Keratinocyte (primary cell): ENCODE data around the gene B3GNT9. TPM values are rescaled to one million over a fixed set of nuclear protein-coding genes. Genes with fewer than 3 reads are reported as not detected.

Experiments used
- DNase-seq: peaks from one replicate; pipeline ENCODE4 v3.0.0-alpha.2; 2011; ENCODE audit warnings: low read depth, missing footprints, low spot score
- FAIRE-seq: peaks from 2 replicates; lab custom pipeline; 2011; peaks lifted over from hg19 to GRCh38; lab: Jason Lieb, UNC
- H2AFZ ChIP-seq: 2 replicates; pipeline ENCODE4 v1.6.0; 2012; ENCODE audit warnings: low read length, control low read depth, inconsistent platforms; ENCODE audit not compliant: control insufficient read depth
- H3K27ac ChIP-seq: 2 replicates; pipeline ENCODE4 v1.5.1; 2011; ENCODE audit warnings: low read length; ENCODE audit not compliant: control insufficient read depth, insufficient read depth
- H3K27me3 ChIP-seq: 3 replicates; pipeline ENCODE4 v1.6.0; 2011; ENCODE audit warnings: low read length; ENCODE audit not compliant: control insufficient read depth, insufficient read depth; ENCODE audit errors: extremely low read depth
- H3K36me3 ChIP-seq, 2 experiments: 2 replicates in 1 of 2; 3 replicates in 1 of 2; pipeline ENCODE4 v1.5.1; 2011; ENCODE audit warnings: low read length in 2 of 2, mild to moderate bottlenecking in 1 of 2; ENCODE audit not compliant: control insufficient read depth in 2 of 2, insufficient read depth in 2 of 2; ENCODE audit errors: extremely low read depth in 1 of 2
- H3K4me1 ChIP-seq: 3 replicates; pipeline ENCODE4 v1.5.1; 2011; ENCODE audit warnings: low read length; ENCODE audit not compliant: control insufficient read depth, insufficient read depth; ENCODE audit errors: extremely low read depth
- H3K4me2 ChIP-seq: 3 replicates; pipeline ENCODE4 v1.6.0; 2011; ENCODE audit warnings: low read depth, low read length; ENCODE audit not compliant: control insufficient read depth, insufficient read depth; ENCODE audit errors: extremely low read depth
- H3K4me3 ChIP-seq, 3 experiments: fragments of 200-600 bp in 1 of 3; sonication (generic) in 1 of 3; 2 replicates in 2 of 3; 3 replicates in 1 of 3; pipeline ENCODE4 v1.5.1; 2011 to 2016; ENCODE audit warnings: low read length in 3 of 3, mild to moderate bottlenecking in 3 of 3, control low read depth in 2 of 3, inconsistent platforms in 1 of 3, low read depth in 1 of 3, mixed read lengths in 1 of 3, mixed run types in 1 of 3, moderate library complexity in 1 of 3; ENCODE audit not compliant: control insufficient read depth in 2 of 3, insufficient read depth in 2 of 3; ENCODE audit errors: extremely low read depth in 1 of 3
- H3K79me2 ChIP-seq: 2 replicates; pipeline ENCODE4 v1.6.0; 2012; ENCODE audit warnings: low read length; ENCODE audit not compliant: control insufficient read depth, insufficient read depth
- H3K9ac ChIP-seq: 3 replicates; pipeline ENCODE4 v1.6.0; 2011; ENCODE audit warnings: low read length; ENCODE audit not compliant: control insufficient read depth, insufficient read depth; ENCODE audit errors: extremely low read depth
- H3K9me1 ChIP-seq: 3 replicates; pipeline ENCODE4 v1.6.0; 2011; ENCODE audit warnings: low read length; ENCODE audit not compliant: control insufficient read depth, insufficient read depth; ENCODE audit errors: extremely low read depth
- H3K9me3 ChIP-seq: 2 replicates; pipeline ENCODE4 v1.5.1; 2012; ENCODE audit warnings: low read depth, low read length; ENCODE audit not compliant: control insufficient read depth
- H4K20me1 ChIP-seq: 3 replicates; pipeline ENCODE4 v1.6.0; 2011; ENCODE audit warnings: low read length; ENCODE audit not compliant: control insufficient read depth, insufficient read depth; ENCODE audit errors: extremely low read depth
- EZH2 ChIP-seq: IDR thresholded peaks from one replicate; pipeline ENCODE4 v1.6.1; 2012; ENCODE audit warnings: inconsistent platforms, mild to moderate bottlenecking, low read length, moderate library complexity
- dilution Hi-C: fragments of 300-500 bp; cut with MboI; formaldehyde crosslinking; loops from one replicate; pipeline ENCODE4 v1.7.0; 2020; ENCODE audit warnings: low sequenced_read_pairs; ENCODE audit not compliant: extremely low pct_ligation_motif_present
- polyA plus RNA-seq, 5 experiments: library from polyadenylated mRNA; depleted of rRNA in 3 of 5; stranded (reverse) in 3 of 5; stranded (forward) in 1 of 5; unstranded in 1 of 5; fragments of >200 nt; gene quantifications; 1 replicate in 1 of 5; 2 replicates in 3 of 5; 3 replicates in 1 of 5; pipeline versions ENCODE4 v1.2.1 to v1.2.3, GENCODE V29; 2011 to 2012; ENCODE audit warnings: missing spikeins in 2 of 5, low read depth in 1 of 5, low replicate concordance in 1 of 5
- TF ChIP-seq, protein P1 (sequence below), 3 experiments: IDR thresholded peaks in 1 of 3; conservative IDR thresholded peaks in 1 of 3; optimal IDR thresholded peaks in 1 of 3; 2 replicates in 2 of 3; 3 replicates in 1 of 3; pipeline versions ENCODE3 to v1.5.1; 2011; ENCODE audit warnings: low read length in 3 of 3, mild to moderate bottlenecking in 3 of 3, moderate library complexity in 2 of 3, control low read depth in 1 of 3, inconsistent platforms in 1 of 3; ENCODE audit not compliant: insufficient read depth in 2 of 3; ENCODE audit errors: extremely low read depth in 1 of 3

The B3GNT9 gene
- polyA plus RNA-seq, 1 donor (not counting 4 experiments of a cell fraction or from before 2014, with no cell fraction given) = 2.6 TPM

DNA sequence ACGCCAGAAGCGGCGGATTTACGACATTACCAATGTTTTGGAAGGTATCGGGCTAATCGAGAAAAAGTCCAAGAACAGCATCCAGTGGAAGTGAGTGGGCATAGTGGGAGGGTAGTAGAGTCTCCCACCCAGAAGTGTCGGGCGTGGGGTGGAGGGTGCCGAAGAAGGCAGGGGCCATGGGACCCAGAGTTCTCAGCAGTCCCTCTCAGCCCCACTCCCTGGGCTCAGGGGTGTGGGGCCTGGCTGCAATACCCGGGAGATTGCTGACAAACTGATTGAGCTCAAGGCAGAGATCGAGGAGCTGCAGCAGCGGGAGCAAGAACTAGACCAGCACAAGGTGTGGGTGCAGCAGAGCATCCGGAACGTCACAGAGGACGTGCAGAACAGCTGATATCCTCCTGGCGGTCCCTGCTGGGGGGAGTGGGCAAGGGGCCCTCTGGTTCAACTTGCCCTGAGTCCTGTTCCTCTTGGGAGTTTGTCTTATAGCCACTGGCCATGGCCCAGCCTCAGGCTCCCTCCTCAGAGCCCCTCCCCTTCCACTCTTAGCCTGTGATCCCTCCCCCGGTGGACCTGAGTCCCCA lies 42.1 kb upstream of the B3GNT9 start:
- peak overlapping the region; percentile 82 for H3K4me2 ChIP-seq
- no peak for TF ChIP-seq EZH2
- TF ChIP-seq, protein P1, sequence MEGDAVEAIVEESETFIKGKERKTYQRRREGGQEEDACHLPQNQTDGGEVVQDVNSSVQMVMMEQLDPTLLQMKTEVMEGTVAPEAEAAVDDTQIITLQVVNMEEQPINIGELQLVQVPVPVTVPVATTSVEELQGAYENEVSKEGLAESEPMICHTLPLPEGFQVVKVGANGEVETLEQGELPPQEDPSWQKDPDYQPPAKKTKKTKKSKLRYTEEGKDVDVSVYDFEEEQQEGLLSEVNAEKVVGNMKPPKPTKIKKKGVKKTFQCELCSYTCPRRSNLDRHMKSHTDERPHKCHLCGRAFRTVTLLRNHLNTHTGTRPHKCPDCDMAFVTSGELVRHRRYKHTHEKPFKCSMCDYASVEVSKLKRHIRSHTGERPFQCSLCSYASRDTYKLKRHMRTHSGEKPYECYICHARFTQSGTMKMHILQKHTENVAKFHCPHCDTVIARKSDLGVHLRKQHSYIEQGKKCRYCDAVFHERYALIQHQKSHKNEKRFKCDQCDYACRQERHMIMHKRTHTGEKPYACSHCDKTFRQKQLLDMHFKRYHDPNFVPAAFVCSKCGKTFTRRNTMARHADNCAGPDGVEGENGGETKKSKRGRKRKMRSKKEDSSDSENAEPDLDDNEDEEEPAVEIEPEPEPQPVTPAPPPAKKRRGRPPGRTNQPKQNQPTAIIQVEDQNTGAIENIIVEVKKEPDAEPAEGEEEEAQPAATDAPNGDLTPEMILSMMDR (optimal IDR thresholded peaks at IDR 0.05 in 1 of 3, IDR thresholded peaks at IDR 0.05 in 1 of 3, conservative IDR thresholded peaks at IDR 0.05 in 1 of 3; ENCODE audit: extremely low read depth in 1 of 3, insufficient read depth in 2 of 3, low read length in 3 of 3) = no peak
- peak overlapping the region; percentile 69 for H3K27ac ChIP-seq
- dilution Hi-C loops = no loop called here
- no peak overlapping the region for H2AFZ ChIP-seq
- no peaks in the 10 kb centered on the region for H3K9me3 ChIP-seq
- peak overlapping the region; percentile 81 to 95 (median 85) for H3K4me3 ChIP-seq
- peaks cover 17% of the 10 kb centered on the region for H3K4me1 ChIP-seq
- H3K9me1 ChIP-seq = peaks cover 2% of the 10 kb centered on the region
- DNase-seq = no peak
- H3K27me3 ChIP-seq = no peaks in the 10 kb centered on the region
- H3K79me2 ChIP-seq = peaks cover 44% of the 10 kb centered on the region
- no peak for FAIRE-seq
- H3K36me3 ChIP-seq = peaks cover 27 to 44% of the 10 kb centered on the region in 2 experiments
- H4K20me1 ChIP-seq = peaks cover 4% of the 10 kb centered on the region
- H3K9ac ChIP-seq = peak overlapping the region; percentile 89

DNA sequence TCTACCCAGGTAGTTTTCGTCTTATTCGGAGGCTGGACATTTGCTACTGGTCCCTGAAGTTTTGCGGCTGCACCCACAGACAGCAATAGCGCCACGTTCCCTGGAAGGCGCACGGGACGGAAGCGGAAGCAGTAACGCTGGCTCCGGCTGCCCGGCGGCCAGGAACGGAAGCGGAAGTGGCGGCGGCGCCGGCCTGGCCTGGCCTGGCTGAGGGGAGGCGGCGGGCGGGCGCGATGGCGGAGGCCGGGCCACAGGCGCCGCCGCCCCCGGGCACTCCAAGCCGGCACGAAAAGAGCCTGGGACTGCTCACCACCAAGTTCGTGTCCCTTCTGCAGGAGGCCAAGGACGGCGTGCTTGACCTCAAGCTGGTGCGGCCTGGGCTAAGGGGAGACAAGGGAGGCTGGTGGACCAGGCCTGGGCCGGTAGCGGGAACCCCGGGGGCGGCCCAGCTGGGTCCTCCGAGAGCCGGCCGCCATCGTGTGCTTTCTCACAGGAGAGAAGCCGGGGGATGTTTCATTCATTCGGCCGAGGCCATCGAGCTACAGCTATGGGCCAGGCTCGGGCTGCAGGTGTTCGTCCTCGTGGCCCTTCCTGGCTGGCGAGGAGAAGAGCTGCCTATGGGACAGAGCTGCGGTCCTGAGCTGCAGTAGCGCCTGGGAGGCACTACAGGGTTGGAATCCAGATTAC lies 41.3 kb upstream of the B3GNT9 start, which contains the start of gene E2F4:
Gene E2F4, plus strand, starts transcription at position 161 of the 687 bp plus-strand sequence. Its CDS starts 73 bp downstream, at position 234.
- Histone ChIP-seq H3K4me2 (peak within 1 kb of the TSS; percentile 82), H3K9me3 (no peaks in the 10 kb centered on the region), H3K79me2 (peaks cover 44% of the 10 kb centered on the region), H2AFZ (peak within 1 kb of the TSS; percentile 65), H3K4me1 (peaks cover 15% of the 10 kb centered on the region), H4K20me1 (peaks cover 4% of the 10 kb centered on the region), H3K27ac (peak within 1 kb of the TSS; percentile 69), H3K9me1 (peaks cover 2% of the 10 kb centered on the region), H3K36me3 (peaks cover 27 to 37% of the 10 kb centered on the region in 2 experiments), H3K27me3 (no peaks in the 10 kb centered on the region), H3K4me3 (peak within 1 kb of the TSS; percentile 81 to 95 (median 85)), H3K9ac (peak within 1 kb of the TSS; percentile 89)
- FAIRE-seq (peak; percentile 29), DNase-seq (no peak)
- TF ChIP-seq, protein P1 (optimal IDR thresholded peaks at IDR 0.05 in 1 of 3, IDR thresholded peaks at IDR 0.05 in 1 of 3, conservative IDR thresholded peaks at IDR 0.05 in 1 of 3; ENCODE audit: extremely low read depth in 1 of 3, insufficient read depth in 2 of 3, low read length in 3 of 3) = no peak
- TF ChIP-seq EZH2 = peak; percentile 55
- dilution Hi-C loops = no loop called here
